NK-92 treated with Interleukin-12 subunit alpha and Interleukin-12 subunit beta, amount 100 ng/mL, for 24 hours (cell line): ENCODE results near the gene ST7.

Source experiments
- DNase-seq: peaks from one replicate; lab custom pipeline; 2025; lab: John Stamatoyannopoulos, UW

Gene ST7

DNA sequence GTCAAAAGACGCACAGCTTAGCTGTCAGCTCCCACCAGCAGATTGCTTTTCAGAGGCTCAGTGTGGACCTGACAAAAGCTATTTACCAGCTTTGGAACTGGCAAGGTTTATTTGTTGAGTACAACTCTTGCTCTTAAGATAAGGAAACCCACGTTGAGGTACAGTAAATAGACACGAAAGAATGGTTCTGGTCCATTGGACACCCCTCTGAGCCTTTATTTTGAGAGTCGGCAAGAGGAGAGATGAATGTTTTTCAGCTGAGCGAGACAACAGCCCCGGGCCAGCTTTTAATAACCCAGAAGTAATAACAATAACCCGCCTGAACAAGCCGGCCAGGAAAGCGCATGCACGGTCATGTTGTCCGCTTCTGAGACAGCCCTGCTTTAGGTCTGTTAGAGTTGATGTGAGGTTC lies 320.5 kb downstream of the ST7 start:
- DNase-seq, result no peak

DNA sequence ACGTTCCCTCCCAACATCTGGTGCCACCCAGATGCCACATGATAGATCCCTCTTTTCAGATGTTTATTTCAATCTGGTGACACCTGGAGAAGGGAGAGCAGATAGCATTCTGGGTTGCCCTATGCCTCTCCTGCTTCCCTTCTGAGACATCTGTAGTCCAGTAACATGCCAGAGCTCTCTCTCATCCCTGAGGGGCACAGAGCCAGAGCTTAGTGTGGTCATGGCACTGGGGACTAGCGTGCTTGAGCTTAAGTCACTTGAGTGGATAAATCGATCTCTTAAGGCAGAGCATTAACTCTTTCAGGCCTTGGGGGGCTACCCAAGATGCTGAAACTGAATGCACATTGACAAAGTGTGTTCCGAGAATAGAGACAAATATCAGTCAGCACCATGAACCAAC lies 321.6 kb downstream of the ST7 start:
- no peak for DNase-seq

DNA sequence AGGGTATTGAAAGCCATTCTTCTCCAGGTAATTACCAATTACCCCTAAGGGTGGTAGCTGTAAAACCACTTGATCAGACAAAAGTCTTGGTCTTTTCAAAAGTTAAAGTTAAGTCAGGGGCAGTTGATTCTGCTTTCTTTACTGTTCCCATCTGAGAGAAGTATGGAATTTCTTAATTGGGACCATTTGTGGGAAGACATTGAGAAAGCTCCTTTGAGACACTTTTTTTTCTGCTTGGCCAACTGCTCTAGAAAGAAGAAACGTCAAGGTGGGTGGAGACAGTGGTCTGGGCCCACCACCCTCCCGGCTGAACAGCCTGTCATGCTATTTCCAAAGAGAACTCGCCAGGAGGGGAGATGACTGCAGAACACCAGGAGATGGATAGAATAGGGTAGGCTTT lies 324.3 kb downstream of the ST7 start:
- no peak for DNase-seq

DNA sequence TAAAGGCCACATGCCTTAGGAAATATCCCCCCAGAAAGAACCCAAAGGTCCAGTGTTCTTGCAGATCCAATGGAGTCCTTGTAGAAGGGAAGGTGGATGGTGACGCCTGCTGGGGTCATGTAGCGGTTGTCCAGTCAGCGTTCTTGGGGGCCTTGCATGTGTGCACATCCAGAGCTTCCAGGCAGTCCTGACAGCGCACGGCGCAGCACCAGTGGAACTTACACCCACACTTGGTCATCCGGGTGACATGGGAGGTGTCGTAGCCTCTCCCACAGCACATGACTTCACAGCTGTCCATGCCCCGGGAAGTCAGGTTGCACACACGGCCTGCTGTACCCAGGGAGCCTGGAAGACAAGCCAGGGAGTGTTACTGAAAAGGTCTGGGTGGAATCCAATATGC lies 324.7 kb downstream of the ST7 start:
- DNase-seq, result no peak

DNA sequence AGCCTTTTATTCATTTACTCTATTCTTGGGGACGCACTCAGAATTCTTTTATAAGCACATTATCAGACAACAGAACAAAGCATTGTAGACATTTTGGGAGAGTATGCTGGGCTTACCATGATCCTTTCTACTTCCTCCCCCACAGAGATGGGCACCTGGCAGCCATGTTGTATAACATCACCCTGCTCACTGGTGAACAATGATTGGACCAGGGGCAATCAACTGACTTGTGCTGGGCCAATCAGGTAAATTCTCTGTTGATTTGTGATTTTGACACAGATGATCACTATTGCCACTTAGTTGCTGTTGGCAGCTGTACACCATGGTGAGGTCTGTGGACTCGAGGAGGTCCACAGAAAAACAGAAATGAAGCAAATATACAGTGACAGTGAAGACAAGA lies 325.9 kb downstream of the ST7 start:
- no peak for DNase-seq
